VCaP (cell line): ENCODE results near the gene ZNF197.

Experiments
- H3K27ac ChIP-seq: fragments of 450-650 bp; 2 replicates; pipeline ENCODE4 v1.5.1; 2017
- TF ChIP-seq, protein P1 (sequence below): fragments of 450-650 bp; conservative IDR thresholded peaks from 2 replicates; pipeline ENCODE4 v1.5.1; 2017; ENCODE audit warnings: mild to moderate bottlenecking, moderate library complexity

Gene ZNF197

DNA sequence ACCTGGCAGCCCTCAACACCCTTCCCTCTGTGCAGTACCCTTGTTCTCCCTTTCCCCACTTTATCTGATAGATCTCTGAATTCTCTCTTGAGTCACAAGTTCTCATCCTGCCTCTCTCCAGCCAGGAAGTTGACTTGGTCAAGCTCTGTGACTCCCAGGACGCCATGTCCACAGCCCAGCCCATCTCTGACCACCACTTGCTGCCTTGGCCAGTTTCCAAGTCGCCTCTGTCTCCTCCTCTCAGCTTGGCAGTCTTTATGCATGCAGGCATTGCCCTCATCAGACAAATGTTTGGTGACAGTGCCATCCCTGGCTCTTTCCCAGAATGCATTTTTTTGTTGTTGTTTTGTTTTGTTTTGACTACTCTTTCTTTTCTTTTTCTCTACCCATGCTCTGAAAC, 49.4 kb downstream of the ZNF197 start:
- TF ChIP-seq, protein P1, sequence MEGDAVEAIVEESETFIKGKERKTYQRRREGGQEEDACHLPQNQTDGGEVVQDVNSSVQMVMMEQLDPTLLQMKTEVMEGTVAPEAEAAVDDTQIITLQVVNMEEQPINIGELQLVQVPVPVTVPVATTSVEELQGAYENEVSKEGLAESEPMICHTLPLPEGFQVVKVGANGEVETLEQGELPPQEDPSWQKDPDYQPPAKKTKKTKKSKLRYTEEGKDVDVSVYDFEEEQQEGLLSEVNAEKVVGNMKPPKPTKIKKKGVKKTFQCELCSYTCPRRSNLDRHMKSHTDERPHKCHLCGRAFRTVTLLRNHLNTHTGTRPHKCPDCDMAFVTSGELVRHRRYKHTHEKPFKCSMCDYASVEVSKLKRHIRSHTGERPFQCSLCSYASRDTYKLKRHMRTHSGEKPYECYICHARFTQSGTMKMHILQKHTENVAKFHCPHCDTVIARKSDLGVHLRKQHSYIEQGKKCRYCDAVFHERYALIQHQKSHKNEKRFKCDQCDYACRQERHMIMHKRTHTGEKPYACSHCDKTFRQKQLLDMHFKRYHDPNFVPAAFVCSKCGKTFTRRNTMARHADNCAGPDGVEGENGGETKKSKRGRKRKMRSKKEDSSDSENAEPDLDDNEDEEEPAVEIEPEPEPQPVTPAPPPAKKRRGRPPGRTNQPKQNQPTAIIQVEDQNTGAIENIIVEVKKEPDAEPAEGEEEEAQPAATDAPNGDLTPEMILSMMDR: no peak
- no peak overlapping the region for H3K27ac ChIP-seq

DNA sequence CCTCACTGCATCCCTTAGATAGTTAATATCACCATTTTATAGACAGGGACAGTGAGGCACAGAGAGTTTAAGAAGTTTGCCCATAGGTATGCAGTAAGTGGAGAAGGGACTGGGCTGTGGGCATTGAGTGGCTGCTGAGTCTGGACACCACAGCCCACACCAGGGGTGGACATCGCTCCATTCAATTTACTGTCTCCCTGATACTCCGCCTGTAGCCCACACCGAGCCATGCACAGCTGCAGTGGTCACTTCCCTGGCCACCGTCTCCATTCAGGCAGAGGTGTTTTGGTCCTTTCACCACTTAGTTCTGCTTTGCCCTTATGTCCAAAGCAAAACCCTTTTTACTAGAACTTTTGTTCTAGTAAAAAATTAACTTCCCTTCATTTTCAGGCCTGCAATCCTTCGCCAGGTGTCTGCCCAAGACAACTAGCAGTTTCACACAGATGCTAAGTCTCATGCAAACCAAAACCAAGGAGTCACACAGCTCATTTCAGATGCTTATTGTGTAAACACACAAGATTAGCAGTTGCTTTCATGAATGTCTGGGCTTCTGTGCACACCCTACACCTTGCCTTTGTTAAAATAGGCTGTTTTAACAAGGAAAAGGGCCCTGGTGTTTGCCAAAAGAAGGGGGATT, 53.8 kb downstream of the ZNF197 start:
- no peak overlapping the region for H3K27ac ChIP-seq
- TF ChIP-seq, protein P1: no peak

DNA sequence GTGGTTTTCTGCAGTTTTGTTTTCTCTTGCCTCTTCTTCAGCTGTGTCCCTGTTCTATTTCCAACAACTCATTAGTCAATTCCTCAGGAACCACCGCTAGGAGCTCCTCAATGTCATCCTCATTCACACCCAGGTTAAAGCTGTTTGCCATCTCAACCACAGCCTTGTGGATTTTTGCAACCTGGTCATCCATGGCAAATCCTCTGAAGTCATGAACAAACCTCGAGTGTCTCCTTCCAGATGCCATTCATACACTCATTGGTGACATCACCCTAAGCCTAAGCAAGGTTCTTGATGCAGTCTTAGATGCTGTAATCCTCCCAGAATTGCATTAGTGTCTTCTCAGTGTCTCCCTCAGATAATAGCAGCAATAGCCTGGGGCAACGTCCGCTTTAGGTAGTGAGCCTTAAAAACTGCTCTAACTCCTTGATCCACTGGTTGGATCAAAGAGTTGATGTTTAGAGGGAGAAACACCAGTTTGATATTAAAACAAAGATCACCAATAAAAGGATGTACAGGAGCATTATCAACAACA, 56.2 kb downstream of the ZNF197 start:
- no peak overlapping the region for H3K27ac ChIP-seq
- TF ChIP-seq, protein P1: no peak

DNA sequence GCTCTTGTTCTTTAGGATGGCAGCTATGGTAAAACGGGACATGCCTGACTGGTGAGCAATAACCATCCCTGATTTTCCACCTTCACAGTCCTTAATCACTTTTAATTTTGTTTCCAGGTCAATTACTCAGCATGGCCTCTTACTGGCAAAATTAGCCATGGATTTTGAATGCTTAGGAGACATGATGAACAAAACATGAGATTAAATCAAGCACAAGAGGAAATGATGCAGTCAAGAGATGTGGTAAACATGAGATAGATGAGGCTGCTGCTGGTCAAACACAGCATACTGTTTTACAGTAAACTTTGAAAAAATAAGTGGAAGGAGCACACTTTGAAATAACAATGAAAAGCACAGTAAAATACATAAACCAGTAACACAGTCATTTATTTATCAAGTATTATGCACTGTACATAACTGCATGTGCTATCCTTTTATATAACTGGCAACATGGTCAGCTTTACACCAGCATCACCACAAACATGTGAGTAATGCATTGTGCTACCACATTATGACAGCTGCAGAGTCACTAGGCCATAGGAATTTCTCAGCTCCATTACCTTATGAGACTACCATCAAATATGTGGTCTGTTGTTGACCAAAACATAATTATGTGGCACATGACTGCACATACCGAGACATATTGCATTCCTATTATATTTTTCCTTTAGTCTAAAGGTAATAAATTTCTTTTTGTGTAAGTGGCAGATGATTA, 57.5 kb downstream of the ZNF197 start:
- TF ChIP-seq, protein P1: no peak
- H3K27ac ChIP-seq: no peak overlapping the region

DNA sequence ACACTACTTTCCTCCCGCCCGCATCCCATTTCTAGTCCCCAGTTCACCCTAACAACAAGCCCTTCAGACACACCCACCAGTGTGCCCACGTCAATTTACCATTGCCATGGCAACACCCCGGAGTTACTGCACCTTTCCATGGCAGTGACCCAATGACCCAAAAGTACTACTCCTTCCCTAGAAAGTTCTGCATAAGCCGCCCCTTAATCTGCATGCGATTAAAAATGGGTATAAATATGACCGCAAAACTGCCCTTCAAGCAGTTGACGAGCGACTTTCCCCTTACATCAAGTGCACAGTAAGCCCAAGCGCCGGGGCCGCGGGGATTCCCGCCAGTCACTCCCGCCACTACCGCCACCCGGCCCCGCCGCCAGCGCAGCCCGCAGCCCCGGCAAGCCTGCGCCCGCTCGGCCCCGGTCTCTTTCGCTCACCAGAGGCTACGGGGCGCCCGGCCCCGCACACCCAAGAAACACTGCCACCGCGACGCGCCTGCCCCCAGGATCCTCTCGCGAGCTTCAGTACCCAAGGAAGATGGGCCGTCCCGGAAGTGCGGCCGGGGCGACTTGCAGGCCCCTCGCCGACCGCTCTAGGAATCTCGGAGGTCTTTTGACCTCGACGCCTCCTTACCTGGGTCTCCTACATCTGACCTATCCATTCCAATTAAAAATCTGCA, 60.4 kb downstream of the ZNF197 start:
- TF ChIP-seq, protein P1: no peak
- H3K27ac ChIP-seq: peak overlapping the region; percentile 69

DNA sequence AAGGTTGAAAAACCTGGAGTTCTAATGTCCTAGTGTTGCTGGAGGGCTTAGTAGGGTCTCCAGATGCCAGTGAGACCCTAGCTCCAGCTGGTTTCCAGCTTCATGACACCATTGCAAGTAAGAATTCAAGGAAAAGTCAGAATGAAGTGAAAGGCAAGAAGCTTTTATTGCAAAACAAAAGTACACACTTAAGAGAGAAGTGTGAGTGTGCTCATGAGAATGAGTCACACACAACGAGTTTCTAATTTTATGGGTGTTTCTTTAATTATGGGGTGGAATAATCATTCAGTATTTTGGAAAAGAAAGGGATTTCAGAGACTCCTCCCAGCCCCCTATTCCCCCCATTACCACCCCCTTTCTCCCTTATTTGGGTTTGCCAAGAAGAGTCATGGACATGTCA, 63.1 kb downstream of the ZNF197 start:
- TF ChIP-seq, protein P1: no peak

More for the DNA sequence above, 63.1 kb downstream of the ZNF197 start:
- no peak overlapping the region for H3K27ac ChIP-seq
